HG03469 (cell line): ENCODE measurements around the gene TECPR1.
"Not testable (repeated sequence)": the region's sequence is repeated elsewhere in the genome, so short reads cannot be mapped to it uniquely, and the experiment has no call there.

Experiments used
- ATAC-seq: cut with Tn5 transposase; IDR thresholded peaks from one replicate; pipeline ENCODE4 v1.9.1; 2021; ENCODE audit warnings: mild to moderate bottlenecking, moderate library complexity, moderate number of reproducible peaks; ENCODE audit not compliant: unreplicated experiment

The TECPR1 gene

GRCh38 chr7:98227939-98228338 lies 24.1 kb downstream of the TECPR1 start:
- ATAC-seq: no peak

DNA sequence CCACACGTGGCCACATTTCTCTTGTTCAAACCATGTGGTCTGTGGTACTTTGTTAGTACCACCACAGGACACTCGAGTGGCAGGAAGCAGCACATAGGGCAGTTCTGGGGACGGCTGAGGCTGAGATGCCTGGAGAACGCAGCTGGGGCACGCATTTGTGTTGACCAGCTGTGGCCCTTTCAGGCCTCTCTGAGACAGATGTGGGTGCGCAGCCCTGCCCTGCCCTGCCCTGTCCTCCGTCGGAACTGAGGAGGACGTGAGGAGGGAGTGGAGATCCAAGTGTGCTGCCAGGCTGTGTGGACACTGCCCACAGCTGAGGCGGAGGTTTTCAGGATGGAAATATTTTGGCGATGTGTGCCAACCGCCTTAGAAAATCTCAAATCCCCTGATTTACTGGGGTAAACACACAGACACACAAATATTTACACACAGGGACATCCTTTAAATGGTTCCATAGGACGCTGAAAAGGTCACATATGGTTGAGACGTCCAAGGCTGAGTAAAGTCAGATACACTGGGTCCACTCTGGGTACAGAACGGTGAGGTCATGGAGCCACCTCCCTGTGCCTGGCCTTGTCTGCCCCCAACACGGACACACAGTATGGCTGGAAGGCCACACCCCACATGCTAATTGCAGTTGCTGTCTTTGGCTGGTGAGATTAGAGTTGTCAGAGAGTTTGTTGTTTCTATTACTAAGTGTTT lies 26.0 kb downstream of the TECPR1 start:
- ATAC-seq: no peak

GRCh38 chr7:98224701-98225181 lies 27.3 kb downstream of the TECPR1 start:
- ATAC-seq: no peak

GRCh38 chr7:98223898-98224700 lies 27.9 kb downstream of the TECPR1 start:
- ATAC-seq: no peak

GRCh38 chr7:98223351-98223897 lies 28.6 kb downstream of the TECPR1 start:
- ATAC-seq: no peak

DNA sequence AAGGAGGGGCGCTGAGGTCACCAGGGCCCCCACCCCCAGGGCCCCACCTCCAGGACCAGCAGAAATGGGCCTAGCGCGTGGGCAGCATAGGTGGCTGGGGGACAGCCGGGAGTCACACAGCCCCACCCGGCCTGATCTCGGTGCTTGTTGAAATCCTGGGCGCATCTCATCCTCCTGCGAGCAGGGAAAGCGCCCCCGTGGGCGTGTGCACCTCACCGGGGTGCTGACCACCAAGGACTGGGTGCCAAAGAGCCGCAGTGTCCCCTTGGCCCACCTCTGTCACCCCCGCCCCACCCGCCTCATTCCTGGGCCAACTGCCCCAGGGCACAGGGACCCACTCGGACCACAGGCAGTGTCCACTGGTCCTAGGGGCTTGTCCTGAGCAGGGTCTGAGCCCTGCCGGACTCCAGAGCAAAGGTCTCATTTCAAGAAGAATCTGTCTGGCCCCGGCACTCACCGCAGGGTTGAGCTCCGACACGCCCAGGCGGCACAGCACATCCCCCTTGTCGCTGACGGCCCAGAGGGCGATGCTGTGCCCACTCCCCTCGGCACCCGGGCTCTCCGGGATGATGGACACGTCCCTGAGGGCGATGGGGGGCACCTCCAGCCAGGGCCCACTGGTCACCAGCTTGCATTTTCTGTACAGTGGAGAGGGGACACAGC lies 29.4 kb downstream of the TECPR1 start:
- ATAC-seq: no peak

- ATAC-seq: no peak
These were observed 30.2 kb downstream of the TECPR1 start for GRCh38 chr7:98221611-98222532.

DNA sequence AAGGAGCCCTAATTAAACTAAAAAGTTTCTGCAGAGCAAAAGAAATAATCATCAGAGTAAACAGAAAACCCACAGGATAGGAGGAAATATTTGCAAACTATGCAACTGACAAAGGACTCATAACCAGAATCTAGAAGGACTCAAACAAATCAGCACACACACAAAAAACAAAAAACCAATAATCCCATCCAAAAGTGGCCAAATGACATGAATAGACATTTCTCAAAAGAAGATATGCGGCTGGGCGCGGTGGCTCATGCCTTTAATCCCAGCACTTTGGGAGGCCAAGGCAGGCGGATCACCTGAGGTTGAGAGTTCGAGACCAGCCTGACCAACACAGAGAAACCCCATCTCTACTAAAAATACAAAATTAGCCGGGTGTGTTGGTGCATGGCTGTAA lies 32.6 kb downstream of the TECPR1 start:
- ATAC-seq: not testable (repeated sequence)

- ATAC-seq: no peak
These were observed 34.1 kb downstream of the TECPR1 start for GRCh38 chr7:98217623-98218582.

- ATAC-seq: no peak
These were observed 35.0 kb downstream of the TECPR1 start for GRCh38 chr7:98216941-98217622.

DNA sequence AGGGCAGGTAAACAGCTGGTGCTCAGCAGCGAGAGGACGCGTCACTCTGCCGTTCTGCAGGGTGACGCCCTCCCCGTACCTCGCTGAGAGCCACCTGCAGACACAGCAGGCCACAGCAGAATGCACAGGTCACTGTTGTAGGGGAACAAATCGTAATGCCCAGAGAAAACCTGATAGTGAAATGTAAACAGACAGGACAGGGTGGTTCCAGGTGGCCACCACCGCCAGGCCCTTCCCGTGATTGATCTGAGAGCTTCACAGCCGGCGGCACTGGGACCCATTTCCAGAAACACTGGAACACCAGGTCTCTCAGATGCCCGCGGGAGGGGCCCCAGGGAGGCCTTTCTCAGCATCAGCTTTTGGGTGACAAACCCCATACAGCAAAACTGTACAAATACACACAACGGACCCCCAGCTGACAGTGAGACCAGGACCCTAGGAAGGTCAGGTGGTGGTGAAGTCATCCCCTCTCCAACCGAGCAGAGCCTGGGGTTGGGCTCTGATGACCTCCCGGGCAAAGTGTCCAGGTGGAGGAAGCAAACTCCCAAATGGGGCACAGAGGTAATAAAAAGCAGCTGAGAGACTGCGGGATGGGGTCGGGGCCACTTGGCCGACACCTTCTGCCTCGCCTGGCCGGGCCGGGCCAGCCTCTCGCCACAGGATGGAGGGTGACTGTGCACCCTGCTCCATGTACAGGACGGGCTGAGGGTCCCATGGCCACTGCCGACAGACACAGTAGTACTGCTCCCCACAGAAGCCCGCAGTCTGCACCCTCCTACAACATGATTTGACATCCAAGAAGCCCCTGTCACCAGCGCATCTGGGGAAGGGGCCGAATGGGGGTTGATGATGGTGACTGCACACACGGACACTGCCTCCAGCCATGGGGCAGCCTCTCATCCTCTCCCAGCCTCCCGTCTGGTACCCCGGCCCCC lies 36.2 kb downstream of the TECPR1 start:
- ATAC-seq: no peak

- no peak for ATAC-seq
These were observed 37.2 kb downstream of the TECPR1 start for GRCh38 chr7:98214811-98215321.

DNA sequence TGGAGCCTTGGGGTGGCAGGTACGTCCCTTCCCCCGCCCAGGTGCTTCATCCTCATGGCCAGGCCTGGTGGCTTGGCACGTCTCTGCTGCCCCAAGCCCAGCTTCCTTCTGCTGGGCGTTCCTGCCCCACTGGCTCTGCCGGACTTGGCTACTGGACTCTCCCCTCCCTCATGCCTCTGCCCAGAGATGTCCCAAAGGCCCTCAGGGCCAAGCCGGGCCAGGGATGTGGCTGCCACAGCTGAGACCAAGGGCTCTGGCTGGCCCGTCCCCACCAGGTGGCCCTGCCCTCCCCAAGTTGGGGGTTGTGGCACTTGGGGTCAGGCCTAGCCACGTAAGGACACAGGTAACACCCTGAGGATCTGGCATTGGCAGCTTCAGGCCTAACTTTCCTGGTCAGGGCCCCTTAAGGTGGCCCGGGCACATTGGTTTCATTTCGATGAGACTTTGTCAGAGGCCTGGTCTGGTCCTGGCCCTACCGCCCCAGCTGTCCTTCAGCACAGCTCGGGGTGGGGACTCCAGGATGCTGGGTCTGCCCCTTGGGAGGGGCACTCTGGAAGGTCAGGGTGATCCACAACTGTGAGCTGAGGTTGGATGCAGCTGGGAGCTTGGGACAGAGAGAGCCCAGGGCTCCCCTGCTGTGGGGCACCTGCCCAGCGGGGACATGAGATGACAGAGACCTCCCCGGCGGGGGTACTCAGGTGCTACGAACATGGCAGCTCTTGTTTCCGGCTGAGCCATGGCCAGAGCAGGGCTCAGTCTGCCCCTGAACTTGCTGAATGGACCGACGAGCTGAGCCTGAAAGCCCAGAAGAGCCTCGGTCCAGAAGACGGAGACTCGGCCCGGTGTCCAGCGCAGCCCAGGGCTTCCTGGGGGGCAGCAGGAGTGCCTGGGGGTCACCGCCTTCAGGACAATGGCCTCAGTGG lies 37.9 kb downstream of the TECPR1 start:
- no peak for ATAC-seq

GRCh38 chr7:98213296-98213887 lies 38.6 kb downstream of the TECPR1 start:
- no peak for ATAC-seq

- no peak for ATAC-seq
These were observed 39.4 kb downstream of the TECPR1 start for GRCh38 chr7:98212532-98213041.
